IPS-20b (cell line): ENCODE results near the gene MAGEA11.
"Not testable (repeated sequence)": the region's sequence is repeated elsewhere in the genome, so short reads cannot be mapped to it uniquely, and the experiment has no call there.

Experiments
- H3K27ac ChIP-seq: one replicate; pipeline ENCODE4 v1.5.1; 2013; ENCODE audit warnings: low read length
- H3K27me3 ChIP-seq: 2 replicates; pipeline ENCODE4 v1.6.1; 2013; ENCODE audit warnings: mild to moderate bottlenecking, low read length, inconsistent platforms; ENCODE audit not compliant: insufficient read depth
- H3K36me3 ChIP-seq: 2 replicates; pipeline ENCODE4 v1.6.1; 2013; ENCODE audit warnings: low read depth, mild to moderate bottlenecking, inconsistent platforms, low read length, moderate library complexity; ENCODE audit not compliant: insufficient read depth
- H3K4me1 ChIP-seq: 2 replicates; pipeline ENCODE4 v1.6.1; 2013; ENCODE audit warnings: mild to moderate bottlenecking, control low read depth, inconsistent platforms, low read length, moderate library complexity; ENCODE audit not compliant: insufficient read depth
- H3K4me3 ChIP-seq: 2 replicates; pipeline ENCODE4 v1.5.1; 2013; ENCODE audit warnings: mild to moderate bottlenecking, low read length, inconsistent platforms
- H3K9ac ChIP-seq: 2 replicates; pipeline ENCODE4 v1.6.1; 2013; ENCODE audit warnings: low read depth, mild to moderate bottlenecking, inconsistent platforms, low read length, moderate library complexity
- H3K9me3 ChIP-seq: 2 replicates; pipeline ENCODE4 v1.6.1; 2013; ENCODE audit warnings: mild to moderate bottlenecking, low read depth, low read length, inconsistent platforms; ENCODE audit not compliant: insufficient read depth

The MAGEA11 gene

DNA sequence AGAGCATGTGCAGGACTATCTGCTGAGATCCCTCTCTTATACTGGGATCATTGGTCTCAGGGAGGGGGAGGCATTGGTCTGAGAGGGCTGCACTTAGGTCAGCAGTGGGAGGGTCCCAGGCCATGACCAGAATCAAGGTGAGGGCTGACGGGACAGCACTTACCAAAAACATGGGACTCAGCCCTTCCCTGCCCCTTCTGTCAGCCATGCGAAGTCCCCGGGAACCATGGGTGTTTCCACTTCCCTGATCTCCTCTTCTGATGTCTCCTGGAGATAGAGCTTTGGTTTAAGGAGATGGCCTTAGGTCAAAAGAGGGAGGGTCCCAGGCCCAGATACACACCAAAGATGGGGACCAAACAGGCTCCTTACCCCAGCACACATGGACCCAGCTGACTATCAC, 49.1 kb downstream of the MAGEA11 start:
- Histone ChIP-seq H3K9me3 (no peaks in the 10 kb centered on the region), H3K27me3 (no peaks in the 10 kb centered on the region)

GRCh38 chrX:149761858-149762674, 50.2 kb downstream of the MAGEA11 start:
- not testable (repeated sequence) for H3K4me1 ChIP-seq, H3K4me3 ChIP-seq, H3K27me3 ChIP-seq, H3K27ac ChIP-seq, H3K9ac ChIP-seq, H3K9me3 ChIP-seq, H3K36me3 ChIP-seq

More for the DNA sequence above, 49.1 kb downstream of the MAGEA11 start:
- Histone ChIP-seq H3K9ac (no peak overlapping the region), H3K4me3 (no peak overlapping the region), H3K4me1 (no peaks in the 10 kb centered on the region), H3K27ac (no peak overlapping the region), H3K36me3 (no peaks in the 10 kb centered on the region)

- Histone ChIP-seq H3K27me3 (no peaks in the 10 kb centered on the region), H3K9me3 (no peaks in the 10 kb centered on the region), H3K27ac (no peak overlapping the region), H3K4me1 (no peaks in the 10 kb centered on the region), H3K4me3 (no peak overlapping the region), H3K36me3 (no peaks in the 10 kb centered on the region), H3K9ac (no peak overlapping the region)
Observed at GRCh38 chrX:149762696-149763614, 51.1 kb downstream of the MAGEA11 start.
